HuH-7 (cell line): Measurements from ENCODE around the gene KLRG1.

Experiments
- DNase-seq: peaks from one replicate; pipeline ENCODE4 v3.0.0; 2011; ENCODE audit warnings: low spot score

The KLRG1 gene

DNA sequence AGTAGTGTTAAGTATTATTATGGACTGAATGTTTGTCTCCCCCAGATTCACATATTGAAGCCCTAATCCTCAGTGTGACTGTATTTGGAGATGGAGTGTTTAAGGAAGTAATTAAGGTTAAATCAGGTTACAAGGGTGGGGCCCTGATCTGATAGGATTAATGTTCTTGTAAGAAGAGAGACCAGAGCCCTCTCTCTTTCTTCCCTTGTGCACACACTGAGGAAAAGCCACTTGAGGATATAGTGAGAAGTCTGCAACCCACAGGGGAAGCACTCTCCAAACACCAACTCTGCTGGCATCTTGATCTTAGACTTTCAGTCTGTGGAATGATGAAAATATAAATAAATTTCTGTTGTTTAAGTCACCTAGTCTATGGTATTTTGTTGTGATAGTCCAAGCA, 2.2 kb upstream of the KLRG1 start:
- DNase-seq = no peak

DNA sequence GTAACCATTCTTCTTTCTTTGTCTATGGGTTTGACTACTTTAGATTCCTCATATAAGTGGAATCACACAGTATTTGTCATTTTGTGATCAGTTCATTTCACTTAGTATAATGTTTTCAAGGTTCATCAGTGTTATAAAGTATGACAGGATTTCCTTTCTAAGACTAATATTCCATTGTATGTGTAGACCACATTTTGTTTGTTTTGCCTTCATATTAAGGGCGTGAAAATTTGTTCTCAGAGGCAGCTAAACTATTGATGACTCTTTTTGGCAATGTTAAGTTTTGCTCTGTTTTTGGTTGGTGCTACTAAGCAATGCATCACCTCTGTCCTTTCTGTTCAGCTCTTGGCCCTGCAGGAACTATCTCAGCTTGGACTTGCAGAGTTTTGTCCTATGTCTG, 1.7 kb upstream of the KLRG1 start:
- no peak for DNase-seq

DNA sequence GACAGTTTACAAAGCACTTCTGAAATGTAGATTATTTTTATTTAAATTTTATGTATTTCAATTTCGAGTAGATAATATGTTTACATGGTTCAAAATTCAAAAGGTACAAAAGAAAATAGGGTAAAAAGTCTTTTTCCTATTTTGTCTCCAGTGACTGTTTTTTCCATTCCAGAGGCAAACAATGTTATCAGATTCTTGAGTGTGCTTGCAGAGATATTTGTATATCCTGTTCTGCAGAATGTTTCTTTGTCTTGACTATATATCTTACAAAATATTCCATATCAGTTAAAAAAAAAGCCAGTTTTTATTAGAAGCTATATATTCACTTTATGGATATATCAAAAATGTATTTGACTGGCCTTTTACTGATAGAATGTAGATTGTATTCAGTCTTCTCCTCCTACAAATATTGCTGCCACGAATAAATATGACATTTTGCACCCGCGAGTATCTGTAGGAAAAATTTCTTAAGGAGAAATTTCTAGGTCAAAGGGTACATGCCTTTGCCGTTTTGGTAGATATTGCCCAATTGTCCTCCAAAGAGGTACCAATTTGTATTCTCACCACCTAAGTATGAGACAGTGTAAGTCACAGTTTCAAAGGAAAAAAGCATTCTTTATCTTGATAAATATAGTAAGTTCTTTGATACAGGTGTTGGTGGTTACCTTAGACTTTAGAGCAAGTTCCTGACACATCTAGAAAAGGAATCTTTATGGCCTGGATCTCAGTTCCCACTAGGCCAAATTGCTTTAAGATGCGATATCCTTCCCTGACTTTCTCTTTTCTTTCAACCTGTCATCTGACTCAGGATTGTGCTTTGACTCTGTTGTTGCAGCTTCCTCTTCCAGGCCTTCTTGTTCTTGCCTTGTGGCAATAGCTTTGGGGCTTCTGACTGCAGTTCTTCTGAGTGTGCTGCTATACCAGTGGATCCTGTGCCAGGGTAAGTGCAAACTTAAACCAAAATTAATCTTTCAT, 2.3 kb downstream of the KLRG1 start:
- DNase-seq = no peak

DNA sequence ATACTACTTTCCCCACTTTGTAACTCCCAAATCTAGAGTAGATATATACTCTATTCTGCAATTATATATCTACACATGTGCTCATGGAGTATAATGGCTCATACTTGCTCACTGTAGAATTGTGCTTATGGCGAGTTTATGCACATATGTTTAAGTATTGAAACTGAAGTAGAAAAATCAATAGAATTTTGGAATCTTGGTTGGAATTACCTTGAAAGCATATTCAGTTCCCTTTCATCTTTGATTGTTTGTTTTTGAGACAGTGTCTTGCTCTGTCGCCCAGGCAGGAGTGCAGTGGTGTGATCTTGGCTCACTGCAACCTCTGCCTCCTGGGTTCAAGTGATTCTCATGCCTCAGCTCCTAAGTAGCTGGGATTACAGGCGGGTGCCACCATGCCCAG, 4.5 kb downstream of the KLRG1 start:
- no peak for DNase-seq

DNA sequence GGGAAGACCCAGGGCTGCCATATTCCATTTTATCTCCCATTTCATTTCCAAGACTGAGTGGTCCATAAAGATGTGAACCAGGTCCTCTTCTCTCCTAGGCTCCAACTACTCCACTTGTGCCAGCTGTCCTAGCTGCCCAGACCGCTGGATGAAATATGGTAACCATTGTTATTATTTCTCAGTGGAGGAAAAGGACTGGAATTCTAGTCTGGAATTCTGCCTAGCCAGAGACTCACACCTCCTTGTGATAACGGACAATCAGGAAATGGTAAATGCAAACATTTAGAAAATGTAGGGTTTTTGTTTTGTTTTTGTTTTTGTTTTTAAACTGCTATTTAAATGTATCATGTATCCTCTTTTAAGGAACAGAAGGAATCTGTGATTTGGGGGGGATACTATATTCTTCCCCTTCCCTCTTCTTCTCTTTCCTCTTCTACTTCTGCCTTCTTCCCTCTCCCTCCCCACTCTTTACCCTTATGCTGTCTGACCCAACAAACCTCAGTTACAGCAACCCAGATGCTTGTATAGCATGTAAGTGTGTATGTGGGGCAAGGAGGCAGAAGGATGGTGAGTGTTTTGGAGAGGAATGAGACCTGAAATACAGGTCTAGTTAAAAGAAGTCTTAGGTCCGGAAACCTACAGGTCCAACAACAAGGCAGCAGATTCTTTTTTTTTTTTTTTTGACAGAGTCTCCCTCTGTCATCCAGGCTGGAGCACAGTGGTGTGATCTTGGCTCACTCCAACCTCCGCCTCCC, 5.9 kb downstream of the KLRG1 start:
- no peak for DNase-seq

DNA sequence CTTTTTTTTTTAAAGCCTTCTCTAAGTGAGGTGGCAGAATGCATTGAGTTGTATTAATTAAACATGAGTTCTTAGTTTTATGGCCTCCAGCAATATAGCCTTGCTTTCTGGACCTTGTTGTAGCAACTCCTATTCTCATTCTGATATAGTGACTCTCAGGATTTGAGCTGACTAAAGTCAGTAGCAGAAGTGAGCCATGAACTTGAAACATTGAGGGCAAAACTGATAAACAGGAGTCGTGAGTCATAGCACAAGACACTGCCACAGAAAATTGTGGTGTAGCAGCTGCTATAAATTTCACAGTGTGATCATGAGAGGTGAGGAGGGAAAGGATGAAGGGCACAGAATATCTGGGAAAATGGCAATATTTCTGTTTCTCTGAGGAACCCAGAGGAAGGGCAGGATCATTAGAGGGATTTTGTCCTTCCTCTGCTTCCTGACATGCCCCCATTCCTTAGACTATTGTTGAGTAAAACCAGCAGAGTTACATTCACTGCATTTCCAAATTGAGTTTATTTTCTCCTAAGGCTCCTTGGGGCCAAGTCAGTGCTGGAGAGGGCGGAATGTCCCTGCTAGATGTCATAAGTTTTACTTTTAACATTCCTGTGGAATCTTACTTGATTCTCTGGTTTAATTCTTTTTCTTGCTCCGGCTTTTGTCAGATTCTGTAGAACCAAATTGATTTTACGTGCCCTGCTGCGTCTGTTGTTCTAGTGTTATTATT, 7.5 kb downstream of the KLRG1 start:
- no peak for DNase-seq

DNA sequence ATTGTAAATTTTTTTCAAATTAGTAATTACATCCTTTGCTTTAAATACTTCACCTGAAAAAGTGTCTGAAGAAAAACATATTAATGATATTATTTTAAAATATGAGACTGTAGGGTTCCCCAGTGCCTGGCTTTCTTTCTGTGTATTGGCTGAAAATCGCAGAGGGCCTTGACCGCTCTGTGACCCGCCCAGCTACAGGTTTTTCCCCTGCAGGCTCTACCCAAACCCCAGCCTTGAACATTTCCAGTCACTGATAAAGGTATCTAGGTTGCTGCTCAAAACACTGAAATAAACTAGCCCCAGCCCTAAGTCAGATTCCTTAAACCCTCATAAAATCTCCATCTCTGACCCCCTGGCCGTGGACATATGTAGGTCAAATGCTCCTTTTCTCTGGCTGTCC, 11.9 kb downstream of the KLRG1 start:
- DNase-seq = no peak

DNA sequence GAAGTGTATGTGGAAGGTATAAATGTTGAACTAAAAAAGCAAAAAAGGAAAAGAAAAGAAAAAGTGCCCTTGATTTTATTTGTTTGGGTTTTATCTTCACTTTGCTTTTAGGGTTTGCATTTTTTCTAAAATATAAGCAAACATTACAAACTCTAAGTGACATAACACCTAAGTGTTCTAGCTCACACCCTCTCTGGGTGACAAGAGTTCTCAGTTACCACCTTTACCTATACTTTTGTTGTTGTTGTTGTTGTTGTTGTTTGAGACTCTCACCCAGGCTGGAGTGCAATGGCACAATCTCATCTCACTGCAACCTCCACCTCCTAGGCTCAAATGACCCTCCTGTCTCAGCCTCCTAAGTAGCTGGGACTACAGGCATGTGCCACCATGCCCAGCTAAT, 13.0 kb downstream of the KLRG1 start:
- no peak for DNase-seq

DNA sequence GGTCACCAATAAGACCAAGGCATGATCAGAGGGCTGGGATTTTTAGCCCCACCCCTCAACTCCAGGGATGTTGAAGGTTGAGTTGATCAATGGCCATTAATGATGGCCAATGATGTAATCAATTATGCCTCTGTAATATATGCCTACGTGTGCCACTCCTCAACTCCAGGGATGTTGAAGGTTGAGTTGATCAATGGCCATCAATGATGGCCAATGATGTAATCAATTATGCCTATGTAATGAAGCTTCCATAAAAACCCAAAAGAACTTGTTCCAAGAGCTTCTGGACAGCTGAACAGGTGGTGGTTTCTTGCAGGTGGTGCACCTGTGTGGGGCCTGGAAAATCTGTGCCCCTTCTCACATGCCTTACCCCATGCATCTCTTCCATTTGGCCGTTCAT, 33.2 kb downstream of the KLRG1 start:
- DNase-seq = no peak

DNA sequence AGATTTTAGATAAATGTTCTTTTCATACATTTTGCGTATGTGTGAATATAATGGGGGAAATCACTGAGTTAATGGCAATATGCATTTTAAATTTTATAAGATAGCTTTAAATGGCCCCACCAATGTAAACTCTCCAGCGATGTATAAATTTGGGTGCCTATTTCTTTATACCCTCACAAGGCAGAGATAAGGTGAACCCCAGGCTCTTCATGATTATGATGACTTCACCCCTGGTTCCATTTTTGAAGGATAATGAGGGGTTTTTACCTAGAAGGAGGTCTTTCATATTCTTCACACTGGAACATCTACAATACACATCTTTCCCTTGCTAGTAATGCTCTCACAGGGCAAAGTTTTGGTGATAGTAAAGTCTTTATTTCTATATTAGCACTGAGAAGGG, 35.2 kb downstream of the KLRG1 start:
- no peak for DNase-seq

DNA sequence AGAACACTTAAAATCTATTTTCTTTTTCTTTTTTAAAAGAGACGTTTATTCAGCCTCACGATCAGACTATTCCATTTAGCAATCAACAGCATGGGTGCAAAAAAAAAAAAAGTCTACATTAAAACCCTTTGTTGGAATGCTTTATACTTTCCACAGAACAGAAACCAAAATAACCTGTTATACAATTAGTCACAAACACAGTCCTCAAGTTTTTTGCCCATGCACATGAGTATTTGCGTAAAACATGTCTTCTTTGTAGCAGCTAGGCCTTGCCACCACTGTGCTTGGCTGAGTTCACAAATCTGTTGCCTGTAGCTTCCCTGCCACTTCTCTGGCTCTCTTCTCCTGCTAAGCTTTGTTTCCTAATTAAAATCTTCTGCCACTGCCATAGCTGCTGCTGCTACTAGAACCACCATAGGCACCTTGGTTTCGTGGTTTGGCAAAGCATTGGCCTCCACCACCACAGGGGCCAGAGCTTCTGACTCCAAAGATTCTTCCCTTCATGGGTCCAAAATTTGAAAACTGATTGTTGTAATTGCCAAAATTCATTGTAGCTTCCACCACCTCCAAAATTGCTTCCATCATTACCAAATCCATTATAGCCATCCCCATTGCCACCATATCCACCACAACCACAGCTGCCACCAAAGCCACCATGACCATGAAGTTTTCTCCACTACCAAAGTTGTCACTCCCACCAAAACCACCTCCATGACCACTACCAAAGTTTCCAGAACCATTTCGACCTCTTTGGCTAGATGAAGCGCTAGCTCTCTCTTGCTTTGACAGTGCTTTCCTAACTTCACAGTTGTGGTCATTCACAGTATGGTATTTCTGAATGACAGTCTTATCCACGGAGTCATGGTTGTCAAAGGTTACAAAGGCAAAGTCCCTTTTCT, 38.1 kb downstream of the KLRG1 start:
- no peak for DNase-seq

DNA sequence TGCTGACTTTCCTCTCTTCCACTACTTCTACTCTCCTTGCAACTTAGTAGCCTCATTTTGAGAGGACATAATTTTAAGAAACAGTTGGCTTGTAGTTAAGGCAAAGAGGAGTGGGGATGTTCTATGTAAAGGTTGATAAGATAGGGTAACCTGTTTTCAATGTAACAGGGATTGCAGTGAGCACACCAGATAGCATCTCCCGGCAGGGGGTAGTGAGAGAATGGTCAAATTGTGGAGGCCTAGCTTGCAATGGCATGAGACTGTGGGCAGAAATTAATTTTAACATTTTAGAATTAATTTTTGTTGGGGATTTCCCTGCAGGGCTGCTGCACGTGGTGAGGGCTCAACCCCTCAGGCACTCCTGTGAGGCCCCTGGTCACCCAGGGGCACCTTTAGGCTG, 41.4 kb downstream of the KLRG1 start:
- no peak for DNase-seq

DNA sequence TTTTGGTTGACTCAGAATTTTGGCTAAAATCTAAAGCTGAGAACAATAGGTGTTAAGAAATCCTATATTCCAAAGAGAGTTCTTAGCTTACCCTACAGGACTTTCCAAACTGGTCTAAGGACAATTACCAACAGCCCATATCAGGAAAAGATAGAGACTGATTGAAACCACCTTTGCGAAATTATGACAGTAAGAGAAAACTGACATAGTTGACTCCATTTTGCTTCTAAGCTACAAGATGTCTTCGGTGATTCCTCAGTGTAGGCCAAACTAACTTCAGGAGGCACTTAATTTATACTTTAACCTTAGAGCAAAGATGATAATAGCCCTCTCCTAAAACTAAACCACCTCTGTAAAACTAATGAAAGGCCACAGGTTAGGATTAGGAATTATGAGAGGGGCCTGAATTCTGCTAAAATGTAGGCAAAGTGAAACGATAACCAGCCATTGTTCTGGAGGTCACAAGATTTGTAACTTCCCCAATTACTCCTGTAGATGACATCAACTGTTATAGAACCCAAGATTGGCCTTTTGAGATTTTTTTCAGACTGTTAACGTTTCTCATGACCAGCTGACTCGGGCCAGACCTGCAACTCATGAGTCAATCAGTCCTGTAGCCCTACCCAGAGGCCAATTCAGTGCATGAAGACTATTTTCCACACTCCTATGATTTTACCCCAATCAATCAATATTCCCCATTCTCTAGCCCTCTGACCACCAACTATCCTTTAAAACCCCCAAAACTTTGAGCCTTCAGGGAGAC, 43.0 kb downstream of the KLRG1 start:
- DNase-seq = no peak

DNA sequence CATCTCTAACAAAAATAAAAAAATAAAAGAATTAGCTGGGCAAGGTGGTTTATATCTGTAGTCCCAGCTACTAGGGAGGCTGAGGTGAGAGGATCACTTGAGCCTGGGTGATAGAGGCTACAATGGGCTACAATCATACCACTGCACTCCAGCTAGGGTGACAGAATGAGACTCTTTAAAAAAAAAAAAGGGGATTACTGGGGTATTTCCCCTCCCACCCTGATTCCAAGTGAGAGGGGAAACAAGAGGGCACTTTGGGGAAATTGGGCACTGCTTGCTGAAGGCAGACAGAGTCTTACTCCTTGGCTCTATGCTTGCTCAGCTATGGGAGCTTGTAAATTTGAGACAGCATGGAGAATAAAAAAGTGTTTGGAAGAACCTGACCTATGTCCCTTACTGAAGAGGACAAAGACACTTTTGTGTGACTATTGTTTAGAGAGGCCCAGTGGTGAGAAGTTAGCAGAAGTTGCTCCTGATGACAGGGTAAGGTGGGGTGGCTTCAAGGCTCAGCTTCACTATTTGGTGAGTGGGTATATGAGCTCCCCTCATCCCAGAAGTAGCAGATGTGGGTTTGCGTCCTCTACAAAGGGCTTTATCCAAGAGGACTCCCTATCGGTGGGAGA, 44.0 kb downstream of the KLRG1 start:
- no peak for DNase-seq

DNA sequence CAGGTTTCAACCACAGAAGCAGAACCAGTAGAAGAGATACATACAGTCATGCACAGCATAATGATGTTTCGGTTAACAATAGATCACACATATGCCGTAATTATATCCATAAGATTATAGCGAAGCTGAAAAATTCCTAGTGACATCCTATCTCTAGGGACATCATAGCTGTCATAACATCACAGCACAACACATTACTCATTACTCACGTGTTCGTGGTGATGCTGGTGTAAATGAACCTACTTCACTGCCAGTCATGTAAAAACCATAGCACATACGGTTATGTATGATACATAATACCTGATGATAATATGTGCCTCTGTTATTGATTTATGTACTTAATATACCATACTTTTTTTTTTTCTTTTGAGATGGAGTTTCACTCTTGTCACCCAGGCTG, 44.7 kb downstream of the KLRG1 start:
- no peak for DNase-seq

DNA sequence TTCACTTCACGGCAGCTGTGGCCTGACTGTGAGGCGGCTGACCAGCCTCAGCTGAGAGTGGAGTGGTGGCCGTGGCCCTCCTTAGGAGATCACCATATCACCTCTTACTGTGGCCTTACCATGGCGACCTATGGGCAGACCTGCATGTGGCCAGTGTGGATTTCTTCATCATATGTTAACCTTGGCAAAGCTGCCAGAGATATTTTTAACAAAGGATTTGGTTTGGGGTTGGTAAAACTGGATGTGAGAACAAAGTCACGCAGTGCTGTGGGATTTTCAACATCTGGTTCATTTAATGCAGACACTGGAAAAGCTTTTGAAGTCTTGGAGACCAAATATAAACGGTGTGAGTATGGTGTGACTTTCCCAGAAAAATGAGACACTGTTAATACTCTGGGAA, 46.9 kb downstream of the KLRG1 start:
- DNase-seq = no peak

DNA sequence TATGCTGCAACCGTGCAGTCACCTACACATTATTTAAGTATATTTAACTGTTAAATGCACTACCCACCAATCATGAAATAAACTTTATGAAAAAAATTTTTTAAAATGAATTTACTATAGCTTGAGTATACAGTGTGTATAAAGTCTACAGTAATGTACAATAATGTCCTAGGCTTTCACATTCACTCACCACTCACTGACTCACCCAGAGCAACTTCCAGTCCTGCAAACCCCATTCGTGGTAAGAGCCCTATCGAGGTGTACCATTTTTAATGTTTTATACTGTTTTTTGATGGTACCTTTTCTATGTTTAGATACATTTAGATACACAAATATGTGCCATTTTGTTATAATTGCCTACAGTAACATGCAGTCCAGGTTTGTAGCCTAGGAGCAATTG, 48.1 kb downstream of the KLRG1 start:
- DNase-seq = no peak

DNA sequence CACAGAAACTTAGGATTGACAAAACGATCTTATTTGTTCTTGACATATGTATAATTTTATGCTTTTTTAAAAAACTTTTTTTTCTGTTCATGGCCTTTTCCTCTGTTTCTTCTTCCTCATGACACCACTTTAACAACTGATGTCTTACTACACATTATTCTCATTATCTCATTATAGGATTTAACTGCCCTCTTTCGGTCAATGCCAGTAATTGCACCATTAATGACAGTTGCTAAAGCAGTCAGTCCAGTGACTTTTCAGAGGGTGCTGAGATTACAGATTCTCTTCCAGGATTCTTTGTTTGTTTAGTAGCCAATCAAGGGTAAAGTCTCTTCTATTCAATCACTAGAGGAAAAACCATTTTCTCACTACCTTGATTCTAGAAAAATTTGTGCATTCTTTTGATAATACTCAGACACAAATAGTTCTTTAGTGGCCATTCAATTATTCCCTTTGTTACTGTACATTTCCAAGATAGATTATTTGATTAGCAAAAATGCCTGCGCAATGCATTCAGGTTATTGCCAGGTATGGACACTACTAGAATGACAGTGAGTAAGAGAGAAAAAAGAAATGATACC, 50.1 kb downstream of the KLRG1 start:
- DNase-seq = peak; percentile 73

DNA sequence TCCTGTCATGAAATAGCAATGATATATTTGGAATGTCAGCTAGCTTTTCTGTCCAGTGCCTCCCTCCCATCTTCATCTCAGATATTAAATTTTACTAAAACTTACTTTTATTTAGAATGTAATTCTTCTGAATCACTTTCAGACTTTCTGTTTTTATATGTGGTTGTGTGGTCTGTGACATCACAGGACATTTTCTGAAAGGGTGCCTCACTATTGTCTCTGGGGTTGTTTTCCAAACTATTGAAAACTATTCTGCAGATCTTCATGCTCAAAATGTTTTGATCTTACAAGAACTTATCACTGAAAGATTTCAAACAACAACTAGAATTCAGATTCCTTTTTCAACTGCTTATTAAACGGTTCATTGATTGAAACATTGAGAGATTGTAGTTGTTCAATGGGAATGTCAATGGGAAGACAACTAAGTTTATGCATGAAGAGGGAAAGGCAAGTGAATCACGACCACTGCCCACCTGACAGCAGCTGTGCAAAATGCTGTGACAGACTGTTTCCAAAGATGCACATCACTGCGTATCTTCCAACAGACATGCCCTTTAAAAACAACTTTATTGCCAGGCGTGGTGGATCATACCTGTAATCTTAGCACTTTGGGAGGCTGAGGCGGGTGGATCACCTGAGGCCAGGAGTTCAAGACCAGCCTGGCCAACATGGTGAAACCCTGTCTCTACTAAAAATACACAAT, 51.3 kb downstream of the KLRG1 start:
- DNase-seq = no peak
